Diencephalon (tissue), 1 donor: ENCODE data around the gene LRRC8B. TPM values are rescaled to one million over a fixed set of nuclear protein-coding genes. Genes with fewer than 3 reads are reported as not detected.

Experiments used
- total RNA-seq: library from RNA; depleted of rRNA; stranded (reverse); fragments of >200 nt; gene quantifications from one replicate; pipeline ENCODE4 v1.2.3, GENCODE V29; 2014

LRRC8B gene
- total RNA-seq = 23.3 TPM

GRCh38 chr1:89524369-89525168 is at the start of gene LRRC8B:
TSS of gene LRRC8B (plus strand) at chr1:89524829. CDS start at chr1:89582651, 57,822 bp downstream.

GRCh38 chr1:89632657-89633247 is 108.1 kb downstream of the LRRC8B start, which contains the start of gene LRRC8C:
TSS of gene LRRC8C (plus strand) at chr1:89633120. CDS start at chr1:89686474, 53,354 bp downstream.

Other genes with a start within 250 kb of the LRRC8B start
- 0.69 TPM for gene GBP6, start 160.8 kb upstream of the LRRC8B start, total RNA-seq
- gene LRRC8C, start 108.3 kb downstream of the LRRC8B start, total RNA-seq = 13.6 TPM